Measurements from ENCODE around the gene OCA2.

Gene OCA2

GRCh38 chr15:28103831-28104230 lies 4.7 kb upstream of the OCA2 start:
- no peak for TF ChIP-seq POLR2A (IDR thresholded peaks at IDR 0.05; ENCODE audit: low read depth, low read length)
- DNase-seq (ENCODE audit: insufficient read length, low spot score) (no peak), FAIRE-seq (no peak)

GRCh38 chr15:28101983-28102441 lies 2.9 kb upstream of the OCA2 start:
- FAIRE-seq: no peak
- DNase-seq (ENCODE audit: insufficient read length, low spot score): no peak
- TF ChIP-seq POLR2A (IDR thresholded peaks at IDR 0.05; ENCODE audit: low read depth, low read length): no peak

GRCh38 chr15:28101201-28101600 lies 2.1 kb upstream of the OCA2 start:
- FAIRE-seq (no peak), DNase-seq (ENCODE audit: insufficient read length, low spot score) (no peak)
- no peak for TF ChIP-seq POLR2A (IDR thresholded peaks at IDR 0.05; ENCODE audit: low read depth, low read length)

GRCh38 chr15:28100516-28101195 lies 1.5 kb upstream of the OCA2 start:
- no peak for DNase-seq (ENCODE audit: insufficient read length, low spot score)
- FAIRE-seq: no peak

GRCh38 chr15:28099555-28100140 lies 533 bp upstream of the OCA2 start:
- DNase-seq (ENCODE audit: insufficient read length, low spot score) (no peak), FAIRE-seq (no peak)
- no peak for TF ChIP-seq POLR2A (IDR thresholded peaks at IDR 0.05; ENCODE audit: low read depth, low read length)

More at GRCh38 chr15:28100516-28101195, 1.5 kb upstream of the OCA2 start:
- TF ChIP-seq POLR2A (IDR thresholded peaks at IDR 0.05; ENCODE audit: low read depth, low read length): no peak

GRCh38 chr15:28098360-28098765 lies 752 bp downstream of the OCA2 start:
- no peak for TF ChIP-seq POLR2A (IDR thresholded peaks at IDR 0.05; ENCODE audit: low read depth, low read length)
- FAIRE-seq (no peak), DNase-seq (ENCODE audit: insufficient read length, low spot score) (no peak)

GRCh38 chr15:28097656-28098359 lies 1.3 kb downstream of the OCA2 start:
- no peak for FAIRE-seq
- TF ChIP-seq POLR2A (IDR thresholded peaks at IDR 0.05; ENCODE audit: low read depth, low read length): no peak
- no peak for DNase-seq (ENCODE audit: insufficient read length, low spot score)

GRCh38 chr15:28096670-28097431 lies 2.3 kb downstream of the OCA2 start:
- DNase-seq (ENCODE audit: insufficient read length, low spot score) (no peak), FAIRE-seq (no peak)
- TF ChIP-seq POLR2A (IDR thresholded peaks at IDR 0.05; ENCODE audit: low read depth, low read length): no peak

GRCh38 chr15:28096411-28096669 lies 2.8 kb downstream of the OCA2 start:
- no peak for DNase-seq (ENCODE audit: insufficient read length, low spot score)
- FAIRE-seq: no peak
- no peak for TF ChIP-seq POLR2A (IDR thresholded peaks at IDR 0.05; ENCODE audit: low read depth, low read length)

GRCh38 chr15:28094732-28095521 lies 4.2 kb downstream of the OCA2 start:
- FAIRE-seq (no peak), DNase-seq (ENCODE audit: insufficient read length, low spot score) (no peak)
- no peak for TF ChIP-seq POLR2A (IDR thresholded peaks at IDR 0.05; ENCODE audit: low read depth, low read length)

- FAIRE-seq (no peak), DNase-seq (ENCODE audit: insufficient read length, low spot score) (no peak)
- no peak for TF ChIP-seq POLR2A (IDR thresholded peaks at IDR 0.05; ENCODE audit: low read depth, low read length)
Measured at GRCh38 chr15:28093752-28094535, 5.2 kb downstream of the OCA2 start.

- FAIRE-seq: no peak
- no peak for TF ChIP-seq POLR2A (IDR thresholded peaks at IDR 0.05; ENCODE audit: low read depth, low read length)
- DNase-seq (ENCODE audit: insufficient read length, low spot score): no peak
Measured at GRCh38 chr15:28091313-28091712, 7.8 kb downstream of the OCA2 start.

Measured in H54 (cell line).